GM12873 (cell line): ENCODE data around the gene CHCHD10.

Experiments used
- CTCF ChIP-seq: IDR thresholded peaks from 2 replicates; pipeline ENCODE4 v1.5.1; 2012; ENCODE audit warnings: low read depth, mild to moderate bottlenecking, moderate library complexity, low read length, control low read depth; ENCODE audit not compliant: insufficient read depth; ENCODE audit errors: missing control alignments

CHCHD10 gene

DNA sequence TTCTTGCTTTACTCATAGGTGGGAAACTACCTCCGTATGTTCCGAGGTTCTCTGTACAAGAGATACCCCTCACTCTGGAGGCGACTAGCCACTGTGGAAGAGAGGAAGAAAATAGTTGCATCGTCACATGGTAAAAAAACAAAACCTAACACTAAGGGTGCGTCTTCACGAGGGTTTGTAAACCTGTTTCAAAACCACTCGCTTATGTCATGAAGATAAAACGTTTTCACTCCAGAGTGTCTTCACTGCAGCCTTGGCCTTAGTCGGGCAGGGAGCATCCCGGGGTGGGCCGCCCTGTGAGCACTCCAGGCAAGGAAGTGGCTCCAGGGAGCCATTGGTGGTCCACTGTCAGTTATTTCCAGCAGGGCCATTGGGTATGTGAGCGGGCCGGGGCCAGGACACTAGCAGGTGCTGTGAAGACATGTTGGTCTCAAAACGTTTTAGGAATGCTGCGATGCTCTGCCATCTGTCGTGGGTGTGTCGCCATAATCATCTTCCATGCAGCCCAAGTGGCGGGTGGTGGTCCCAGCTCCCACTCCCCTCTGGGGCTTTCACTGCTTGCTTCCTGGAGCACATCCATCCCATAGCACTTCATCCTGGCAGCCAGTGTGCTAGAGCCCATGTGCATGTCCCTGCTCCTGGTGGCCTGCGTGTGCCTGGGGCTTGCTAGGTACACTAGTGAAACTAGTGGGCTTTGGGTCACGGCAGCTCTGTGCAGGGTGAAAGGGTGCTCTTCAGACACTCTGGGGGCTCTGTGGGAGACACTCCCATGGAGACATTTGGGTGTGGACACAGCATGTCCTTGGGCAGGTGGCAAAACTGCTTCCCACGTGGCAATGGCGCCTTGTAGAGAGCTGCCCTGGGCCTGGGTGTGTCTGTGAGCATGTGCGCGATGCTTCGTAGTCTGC lies 24.2 kb upstream of the CHCHD10 start:
- no peak for TF ChIP-seq CTCF

GRCh38 chr22:23790819-23791737 lies 23.3 kb upstream of the CHCHD10 start:
- no peak for TF ChIP-seq CTCF

DNA sequence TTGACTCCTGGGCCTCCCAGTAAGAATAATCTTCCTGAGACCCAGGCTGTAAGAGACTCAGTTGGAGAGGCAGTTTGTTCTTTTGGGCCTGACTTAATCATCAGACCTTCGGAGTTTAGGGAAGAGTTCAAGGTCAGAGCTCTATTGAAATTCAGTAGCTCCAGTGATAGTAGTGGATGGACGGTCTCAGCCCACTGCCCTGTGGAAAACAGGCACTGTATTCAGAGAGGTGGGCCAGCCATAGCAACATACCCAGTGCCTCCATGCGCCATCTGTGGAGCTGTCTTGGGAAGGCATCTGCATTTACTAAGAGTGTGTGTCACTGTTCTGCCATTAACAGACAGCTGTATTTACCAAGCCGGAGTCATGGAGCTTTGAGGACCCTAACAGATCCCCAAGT lies 21.9 kb upstream of the CHCHD10 start:
- TF ChIP-seq CTCF = no peak

GRCh38 chr22:23789121-23789520 lies 21.3 kb upstream of the CHCHD10 start:
- TF ChIP-seq CTCF = no peak

GRCh38 chr22:23787910-23788309 lies 20.1 kb upstream of the CHCHD10 start:
- TF ChIP-seq CTCF = no peak

DNA sequence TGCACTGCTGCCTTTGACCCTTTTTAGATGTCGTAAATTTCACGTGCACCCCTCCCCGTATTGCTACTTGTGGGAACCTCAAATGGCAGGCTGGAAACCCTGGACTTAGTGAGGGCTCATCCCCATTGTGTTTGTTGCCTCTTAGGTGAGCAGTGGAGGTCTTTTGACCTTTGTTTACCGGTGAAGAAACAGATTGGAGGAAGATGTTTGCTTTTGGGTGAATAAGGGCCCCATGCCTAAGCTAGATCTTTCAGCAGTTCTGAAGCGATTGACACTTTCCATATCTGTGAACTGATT lies 19.8 kb upstream of the CHCHD10 start:
- TF ChIP-seq CTCF = no peak
